Measurements from ENCODE around the gene CALCB. TPM values are rescaled to one million over a fixed set of nuclear protein-coding genes. Genes with fewer than 3 reads are reported as not detected.

Gene CALCB
- 1 to 10 TPM in 1 of 2 donors, under 1 TPM in 1; 0.19 to 1.2 TPM for total RNA-seq
- under 1 TPM; 0.02 to 0.58 TPM for polyA plus RNA-seq

GRCh38 chr11:15073361-15074205 is at the start of gene CALCB:
CALCB (plus strand) TSS chr11:15073593; CDS start chr11:15074719, 1,126 bp downstream.
- no peak for TF ChIP-seq HNF4A (conservative IDR thresholded peaks at IDR 0.05)
- TF ChIP-seq MAX (IDR thresholded peaks at IDR 0.05), result no peak
- TF ChIP-seq GABPA (IDR thresholded peaks at IDR 0.05 in 1 of 2, conservative IDR thresholded peaks at IDR 0.05 in 1 of 2), result no peak
- no peak for TF ChIP-seq HNF4G (IDR thresholded peaks at IDR 0.05)
- no peak for TF ChIP-seq ZBTB33 (IDR thresholded peaks at IDR 0.05)
- peak; percentile 30 for TF ChIP-seq ATF3 (IDR thresholded peaks at IDR 0.05)
- no peak for TF ChIP-seq RAD21 (IDR thresholded peaks at IDR 0.05)
- no peaks in the 10 kb centered on the region for H3K9me3 ChIP-seq (ENCODE audit: control insufficient read depth in 4 of 4, low read length in 3 of 4)
- no peak within 1 kb of the TSS for H3K27ac ChIP-seq (ENCODE audit: low read depth in 1 of 2, low read length in 2 of 2)
- DNase-seq (ENCODE audit: low spot score), result no peak
- 5% methylated on average over 60 of the region's 60 CpGs for WGBS
- no peaks in the 10 kb centered on the region for H3K36me3 ChIP-seq (ENCODE audit: control insufficient read depth in 4 of 4, insufficient read depth in 3 of 4, low read depth in 1 of 4, low read length in 3 of 4)
- peaks cover 0 to 5% (median 5%) of the 10 kb centered on the region in 4 donors for H3K27me3 ChIP-seq (ENCODE audit: control insufficient read depth in 4 of 4, insufficient read depth in 4 of 4, low read length in 3 of 4)
- H3K4me1 ChIP-seq (ENCODE audit: control insufficient read depth in 4 of 4, insufficient read depth in 4 of 4, low read length in 3 of 4), result peaks cover 9 to 20% (median 18%) of the 10 kb centered on the region in 4 donors
- H3K4me3 ChIP-seq (ENCODE audit: low read depth in 1 of 3, low read length in 3 of 3), result peak within 1 kb of the TSS; percentile 14 to 37 (median 28)
- H3K9ac ChIP-seq (ENCODE audit: low read depth in 1 of 2, low read length in 2 of 2), result no peak within 1 kb of the TSS

GRCh38 chr11:15027011-15027410 is 46.4 kb upstream of the CALCB start:
- peaks cover 0 to under 1% (median 0%) of the 10 kb centered on the region in 4 donors for H3K9me3 ChIP-seq (ENCODE audit: control insufficient read depth in 4 of 4, low read length in 3 of 4)
- no peak for DNase-seq (ENCODE audit: low spot score)
- no peak overlapping the region for H3K4me3 ChIP-seq (ENCODE audit: low read depth in 1 of 3, low read length in 3 of 3)
- no peaks in the 10 kb centered on the region for H3K27me3 ChIP-seq (ENCODE audit: control insufficient read depth in 4 of 4, insufficient read depth in 4 of 4, low read length in 3 of 4)
- H3K27ac ChIP-seq (ENCODE audit: low read depth in 1 of 2, low read length in 2 of 2), result no peak overlapping the region
- no peak overlapping the region for H3K9ac ChIP-seq (ENCODE audit: low read depth in 1 of 2, low read length in 2 of 2)
- TF ChIP-seq HNF4G (IDR thresholded peaks at IDR 0.05) (no peak), RXRA (IDR thresholded peaks at IDR 0.05) (no peak), ATF3 (IDR thresholded peaks at IDR 0.05) (no peak), CTCF (IDR thresholded peaks at IDR 0.05; ENCODE audit: low read depth, low read length, missing input control) (no peak), MAX (IDR thresholded peaks at IDR 0.05) (no peak), FOXA2 (IDR thresholded peaks at IDR 0.05) (no peak), JUND (IDR thresholded peaks at IDR 0.05) (no peak), RAD21 (IDR thresholded peaks at IDR 0.05) (no peak), SP1 (IDR thresholded peaks at IDR 0.05) (no peak), GABPA (IDR thresholded peaks at IDR 0.05 in 1 of 2, conservative IDR thresholded peaks at IDR 0.05 in 1 of 2) (no peak), REST (IDR thresholded peaks at IDR 0.05) (no peak), HNF4A (conservative IDR thresholded peaks at IDR 0.05) (no peak), YY1 (IDR thresholded peaks at IDR 0.05) (no peak), EGR1 (IDR thresholded peaks at IDR 0.05; ENCODE audit: low read depth in 2 of 2) (no peak), FOXA1 (IDR thresholded peaks at IDR 0.05) (no peak), TAF1 (conservative IDR thresholded peaks at IDR 0.05) (no peak), ZBTB33 (IDR thresholded peaks at IDR 0.05) (no peak)
- 67% methylated on average over 3 of the region's 3 CpGs for WGBS
- H3K36me3 ChIP-seq (ENCODE audit: control insufficient read depth in 4 of 4, insufficient read depth in 3 of 4, low read depth in 1 of 4, low read length in 3 of 4), result no peaks in the 10 kb centered on the region
- H3K4me1 ChIP-seq (ENCODE audit: control insufficient read depth in 4 of 4, insufficient read depth in 4 of 4, low read length in 3 of 4), result no peaks in the 10 kb centered on the region

All from liver (tissue), 9 donors.